GM21528 (cell line): Measurements from ENCODE around the gene ALDH1L2.
A peak's percentile ranks its signal among the peaks of the same experiment; 100 is the strongest.
"Not testable (repeated sequence)": the region's sequence is repeated elsewhere in the genome, so short reads cannot be mapped to it uniquely, and the experiment has no call there.

Experiments used
- ATAC-seq: cut with Tn5 transposase; IDR thresholded peaks from one replicate; pipeline ENCODE4 v1.9.1; 2021; ENCODE audit warnings: mild to moderate bottlenecking, moderate library complexity; ENCODE audit not compliant: unreplicated experiment, low FRiP score

ALDH1L2 gene

DNA sequence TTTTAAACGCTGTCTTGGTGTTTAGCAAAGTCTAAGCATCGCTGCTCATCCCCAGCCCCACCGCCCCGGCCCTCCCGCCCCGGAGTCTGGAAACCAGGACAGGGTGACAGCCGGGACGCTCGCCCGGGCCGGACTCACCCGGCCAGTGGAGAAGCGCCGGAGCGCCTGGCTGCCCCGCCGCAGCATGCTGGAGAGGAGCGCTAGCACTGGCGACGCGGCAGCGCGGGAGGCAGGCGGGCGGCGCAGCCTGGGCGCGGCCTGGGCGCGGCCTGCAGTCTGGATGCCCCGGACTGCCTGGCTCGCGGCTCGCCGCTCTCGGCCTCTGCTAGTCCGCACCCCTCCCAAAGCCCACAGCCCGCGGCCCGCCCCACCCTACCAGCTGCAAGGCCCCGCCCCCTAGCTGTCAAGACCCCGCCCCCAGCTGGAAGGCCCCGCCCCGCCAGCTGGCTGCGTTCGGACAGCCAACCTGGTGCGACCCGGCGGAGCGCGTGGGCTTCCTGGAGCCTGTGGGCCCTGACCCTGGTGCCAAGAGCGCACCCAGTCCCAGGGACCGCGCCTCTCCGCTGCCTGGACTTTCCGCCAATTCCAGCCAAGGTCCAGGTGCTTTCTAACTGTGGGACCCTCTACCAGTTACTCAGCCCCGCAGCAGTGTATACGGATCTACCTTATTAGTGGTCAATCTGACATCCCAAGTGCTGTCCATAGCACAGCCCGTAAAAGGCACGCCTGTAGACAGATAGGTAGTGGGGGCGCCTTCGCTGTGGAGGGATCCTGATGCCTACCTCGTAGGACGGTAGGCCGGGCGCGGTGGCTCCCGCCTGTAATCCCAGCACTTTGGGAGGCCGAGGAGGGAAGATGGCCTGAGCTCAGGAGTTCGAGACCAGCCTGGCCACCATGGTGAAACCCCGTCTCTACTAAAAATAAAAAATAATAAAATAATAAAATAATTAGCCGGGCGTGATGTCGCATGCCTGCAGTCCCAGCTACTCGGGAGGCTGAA, at the start of gene ALDH1L2:
Gene ALDH1L2, minus strand, starts transcription at position 208 of the 1,000 bp plus-strand sequence. Its CDS starts 22 bp downstream, at position 186.
- ATAC-seq = peak; percentile 79

DNA sequence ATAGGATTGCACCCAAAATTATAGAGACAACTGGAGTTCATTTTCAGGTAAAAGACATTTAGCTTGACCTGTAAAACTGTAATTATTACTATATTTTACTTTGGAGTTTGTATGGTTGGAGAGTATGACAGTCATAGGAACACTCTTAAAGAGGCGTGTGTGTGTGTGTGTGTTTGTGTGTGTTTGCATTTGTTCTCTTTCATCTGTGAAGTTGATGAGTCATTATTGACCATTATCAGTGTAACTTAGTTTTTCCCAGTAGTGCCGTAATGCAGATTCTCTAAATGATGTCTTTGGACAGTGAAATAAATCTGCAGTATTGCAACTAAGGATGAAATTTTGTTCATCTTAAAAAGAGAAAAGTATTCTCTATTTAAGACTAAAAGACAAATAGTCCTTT, 36.3 kb upstream of the ALDH1L2 start:
- no peak for ATAC-seq

DNA sequence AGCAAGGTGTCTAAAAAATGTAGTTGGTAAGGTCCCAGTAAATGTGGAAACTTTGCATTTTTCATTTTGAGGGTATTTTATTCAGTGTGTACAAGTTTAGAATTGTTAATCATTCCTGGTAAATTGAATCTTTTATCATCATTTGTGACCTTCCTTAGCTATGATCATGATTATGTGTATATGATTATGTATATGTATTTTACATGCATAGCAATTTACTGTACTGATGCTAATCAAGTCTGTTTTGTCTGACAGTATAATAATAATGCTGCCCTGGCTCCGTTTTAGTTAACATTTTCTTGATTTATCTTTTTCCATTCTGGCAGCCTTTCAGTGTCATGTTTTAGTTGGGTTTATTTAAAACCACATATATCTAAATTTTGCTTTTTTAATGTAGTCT, 32.7 kb upstream of the ALDH1L2 start:
- ATAC-seq = no peak

DNA sequence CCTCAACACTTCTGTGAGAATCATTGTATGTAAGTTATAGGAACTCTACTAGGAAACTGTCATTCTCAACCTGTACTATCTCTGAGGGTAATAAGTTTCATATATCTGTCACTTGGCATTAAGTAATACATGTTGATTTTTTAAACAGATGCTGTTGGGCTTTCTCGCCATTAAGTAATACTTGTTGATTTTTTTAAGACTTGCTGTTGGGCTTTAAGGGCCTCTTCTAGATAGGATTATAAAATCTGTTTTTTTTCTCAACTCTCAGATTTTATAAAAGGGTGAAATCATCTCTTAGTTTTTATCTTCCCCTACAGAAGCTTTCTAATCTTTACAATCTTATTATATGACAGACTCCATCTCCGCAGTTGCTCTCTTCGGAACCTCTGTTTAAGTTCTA, 28.8 kb upstream of the ALDH1L2 start:
- no peak for ATAC-seq

DNA sequence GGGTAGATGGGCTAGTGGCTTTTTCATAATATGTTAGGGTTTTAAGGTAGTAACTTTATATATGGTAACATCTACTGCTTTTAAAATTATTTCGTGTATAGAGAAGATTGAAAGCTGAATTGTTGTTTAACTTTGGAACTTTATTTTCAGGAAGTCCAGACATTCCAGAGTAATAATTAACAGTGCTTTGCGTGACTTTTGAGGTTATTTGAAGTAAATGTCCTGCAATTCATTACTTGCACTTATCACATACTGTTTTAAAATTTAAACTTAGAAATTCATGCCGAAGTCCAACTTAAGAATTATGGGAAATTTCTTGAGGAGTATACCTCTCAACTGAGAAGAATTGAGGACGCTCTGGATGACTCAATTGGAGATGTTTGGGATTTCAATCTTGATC, 26.6 kb upstream of the ALDH1L2 start:
- ATAC-seq = no peak

DNA sequence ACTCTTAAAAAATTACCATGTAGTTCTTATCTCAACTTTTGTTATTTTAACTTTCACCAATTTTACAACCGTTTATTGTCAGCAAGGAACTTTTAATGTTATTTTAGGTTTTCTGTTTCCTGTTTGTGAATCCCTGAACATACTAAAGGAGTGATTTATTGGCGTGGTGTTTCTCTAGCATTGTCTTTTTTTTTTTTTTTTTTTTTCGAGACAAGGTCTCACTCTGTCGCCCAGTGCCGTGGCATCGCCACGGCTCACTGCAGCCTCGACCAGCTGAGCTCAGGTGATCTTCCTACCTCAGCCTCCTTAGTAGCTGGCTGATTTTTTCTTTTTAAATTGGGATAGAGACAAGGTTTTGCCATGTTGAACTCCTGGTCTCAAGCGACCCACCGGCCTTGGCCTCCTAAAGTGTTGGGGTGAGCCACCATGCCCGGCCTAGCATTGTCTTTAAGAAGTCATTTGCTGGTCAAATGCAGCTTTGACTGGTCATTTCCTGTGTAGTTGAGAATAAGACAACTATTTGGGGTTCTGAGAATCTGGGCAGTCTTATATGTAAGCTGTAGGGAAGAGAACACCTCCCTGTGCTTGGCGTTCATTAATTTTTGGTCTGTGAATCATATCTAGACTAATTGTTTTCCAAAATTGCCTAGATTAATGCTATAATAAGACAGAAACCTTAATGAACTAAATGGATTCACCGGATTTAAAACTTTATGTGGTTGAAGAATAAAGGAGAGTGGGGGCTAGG, 25.4 kb upstream of the ALDH1L2 start:
- ATAC-seq = no peak

DNA sequence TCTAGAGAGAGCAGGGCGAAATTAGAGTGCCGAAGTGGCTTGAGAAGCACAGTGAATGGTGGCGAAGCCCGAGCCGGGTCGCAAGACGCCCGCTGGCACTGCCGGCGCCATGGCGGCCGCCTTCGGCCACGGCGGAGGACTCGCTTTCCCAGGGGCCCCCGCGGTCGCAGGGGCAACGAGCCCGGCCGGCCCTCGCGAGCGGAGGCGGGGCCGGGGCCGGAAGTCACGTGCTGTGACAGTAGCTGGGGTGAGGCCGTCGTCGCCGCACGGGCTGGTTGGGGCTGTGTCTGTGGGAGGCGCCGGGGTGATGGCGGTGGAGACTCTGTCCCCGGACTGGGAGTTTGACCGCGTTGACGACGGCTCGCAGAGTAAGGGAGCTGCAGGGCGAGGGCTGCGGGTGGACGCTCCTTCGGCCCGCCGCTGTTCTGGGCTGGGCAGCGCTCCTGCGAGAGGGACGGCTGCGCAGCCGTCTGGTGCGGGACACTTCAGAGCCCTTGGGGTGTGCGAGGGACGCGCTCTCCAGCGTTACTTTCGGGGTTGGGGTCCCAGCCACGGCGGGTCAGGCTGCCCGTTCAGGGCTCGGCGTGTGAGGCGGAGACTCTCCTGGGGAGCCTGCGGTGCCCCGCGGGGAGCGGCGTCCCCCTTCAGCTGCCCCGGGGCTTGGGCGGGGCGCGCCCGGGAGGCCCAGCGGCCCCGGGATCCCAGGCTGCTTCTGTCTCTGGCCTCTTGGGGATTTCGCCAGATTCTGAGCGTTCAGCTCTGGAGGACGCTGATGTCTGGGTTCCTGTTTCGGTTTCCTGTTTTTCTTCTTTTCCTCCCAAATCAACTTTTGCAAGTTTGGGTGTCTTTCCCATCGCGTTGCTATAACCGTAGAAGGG, 23.5 kb upstream of the ALDH1L2 start, which contains the start of gene WASHC4:
Gene WASHC4, plus strand, starts transcription at position 238 of the 878 bp plus-strand sequence. Its CDS starts 70 bp downstream, at position 308.
- ATAC-seq = peak; percentile 89

DNA sequence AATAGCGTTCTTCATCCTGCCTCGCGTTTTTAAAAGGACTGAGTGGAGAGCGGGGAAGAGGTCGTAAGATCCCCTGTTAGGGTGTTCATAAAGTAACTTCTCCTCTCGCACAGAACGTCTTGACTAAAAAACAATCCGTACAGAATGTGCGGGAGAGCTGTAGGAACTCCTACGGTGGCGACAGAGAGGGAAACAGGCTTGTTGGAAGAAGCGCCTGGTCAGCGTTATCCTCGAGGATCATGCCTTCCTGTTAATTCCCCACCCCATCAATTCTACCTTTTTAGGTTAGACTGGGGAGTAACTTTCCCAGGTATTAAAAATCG, 22.9 kb upstream of the ALDH1L2 start:
- peak; percentile 22 for ATAC-seq

DNA sequence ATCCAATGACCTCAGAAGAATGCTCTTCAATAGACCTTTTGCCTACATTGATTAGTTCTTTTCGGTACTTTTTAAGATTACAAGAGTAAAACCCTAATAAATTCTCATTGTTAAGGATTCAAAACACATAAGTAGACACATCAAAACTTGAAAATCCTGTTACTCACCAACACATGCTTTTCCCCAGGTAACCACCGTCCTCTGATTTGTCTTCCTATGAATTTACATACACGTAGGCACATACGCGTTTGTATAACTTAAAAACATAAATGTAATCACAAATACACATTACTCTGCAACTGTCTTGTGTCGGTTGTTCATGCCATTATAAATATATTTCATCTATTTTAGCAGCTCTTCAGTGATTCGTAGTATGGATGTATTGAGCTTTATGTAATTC, 22.4 kb upstream of the ALDH1L2 start:
- no peak for ATAC-seq

DNA sequence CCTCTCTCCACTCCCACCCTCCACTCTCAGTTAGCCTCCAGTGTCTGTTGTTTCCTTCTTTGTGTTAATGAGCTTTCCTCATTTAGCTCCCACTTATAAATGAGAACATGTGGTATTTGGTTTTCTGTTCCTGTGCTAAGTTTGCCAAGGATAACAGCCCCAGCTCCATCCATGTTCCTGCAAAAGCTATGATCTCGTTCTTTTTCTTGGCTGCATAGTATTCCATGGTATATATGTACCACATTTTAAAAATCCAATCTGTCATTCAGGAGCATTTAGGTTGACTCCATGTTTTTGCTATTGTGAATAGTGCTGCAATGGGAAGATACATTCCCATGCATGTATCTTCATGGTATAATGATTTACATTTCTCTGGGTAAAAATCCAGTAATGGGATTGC, 20.5 kb upstream of the ALDH1L2 start:
- ATAC-seq = no peak

DNA sequence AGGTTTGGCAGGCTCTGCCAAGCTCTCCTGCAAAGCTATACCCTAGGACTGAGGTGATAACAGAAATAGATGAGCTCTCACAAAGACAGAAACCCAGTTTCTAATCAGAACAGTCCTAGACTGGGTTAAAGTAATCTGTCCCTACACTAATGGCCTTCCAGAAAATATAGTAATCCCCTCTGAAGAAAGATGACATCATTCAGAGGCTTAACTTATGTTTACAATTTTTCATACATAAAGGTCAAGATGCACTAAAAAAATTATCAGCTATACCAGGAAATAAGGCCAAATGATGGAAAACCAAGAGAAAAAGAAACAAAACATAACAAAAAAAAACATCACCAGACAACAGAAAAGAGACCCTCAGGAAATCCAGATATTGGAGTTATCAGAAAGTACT, 18.4 kb upstream of the ALDH1L2 start:
- ATAC-seq = no peak

DNA sequence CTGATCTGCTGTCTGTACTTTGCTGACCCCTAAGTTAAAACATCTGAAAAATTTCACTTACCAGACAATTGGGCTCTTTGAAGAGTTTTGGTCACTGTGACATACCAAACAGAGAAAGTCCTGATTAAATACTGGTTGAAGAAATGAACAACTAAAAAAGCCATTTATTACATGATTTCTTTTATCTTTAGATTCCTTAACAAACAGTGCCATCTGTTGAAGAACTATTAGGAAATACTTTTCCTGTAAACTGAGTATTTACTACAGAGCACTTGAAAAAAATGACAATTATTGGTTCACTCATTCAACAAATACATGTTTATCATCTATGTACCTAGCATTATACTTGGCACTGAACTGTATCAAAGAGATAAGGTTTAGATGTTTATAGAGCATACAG, 16.7 kb upstream of the ALDH1L2 start:
- ATAC-seq = no peak

DNA sequence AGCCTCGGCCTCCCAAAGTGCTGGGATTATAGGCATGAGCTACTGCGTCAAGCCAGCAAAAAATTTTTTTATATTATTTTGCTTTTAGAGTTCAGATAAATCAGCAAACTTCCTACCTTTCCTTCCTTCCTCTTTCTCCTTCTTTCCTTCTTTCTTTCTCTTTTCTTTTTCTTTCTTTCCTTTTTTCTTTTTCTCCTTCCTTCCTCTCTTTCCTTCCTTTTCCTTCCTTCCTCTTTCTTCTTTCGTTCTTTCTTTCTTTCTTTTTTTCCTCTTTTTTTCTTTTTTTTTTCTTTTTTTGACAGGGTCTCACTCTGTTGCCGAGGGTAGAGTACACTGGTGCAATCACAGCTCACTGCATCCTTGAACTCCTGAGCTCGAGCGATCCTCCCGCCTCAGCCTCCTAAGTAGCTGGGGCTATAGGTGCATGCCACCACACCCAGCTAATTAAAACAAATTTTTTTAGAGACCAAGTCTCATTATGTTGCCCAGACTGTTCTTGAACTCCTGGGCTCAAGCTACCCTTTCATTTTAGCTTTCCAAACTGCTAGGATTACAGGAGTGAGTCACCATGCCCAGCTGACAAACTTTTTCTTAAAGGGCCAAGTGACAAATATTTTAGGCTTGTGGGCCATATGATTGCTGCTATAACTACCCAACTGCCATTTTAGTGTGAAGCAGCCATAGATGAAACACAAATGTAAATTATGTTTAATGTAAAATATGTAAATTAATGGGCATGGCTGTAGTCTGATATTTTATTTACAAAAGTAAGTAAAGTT, 16.1 kb upstream of the ALDH1L2 start:
- ATAC-seq = no peak

DNA sequence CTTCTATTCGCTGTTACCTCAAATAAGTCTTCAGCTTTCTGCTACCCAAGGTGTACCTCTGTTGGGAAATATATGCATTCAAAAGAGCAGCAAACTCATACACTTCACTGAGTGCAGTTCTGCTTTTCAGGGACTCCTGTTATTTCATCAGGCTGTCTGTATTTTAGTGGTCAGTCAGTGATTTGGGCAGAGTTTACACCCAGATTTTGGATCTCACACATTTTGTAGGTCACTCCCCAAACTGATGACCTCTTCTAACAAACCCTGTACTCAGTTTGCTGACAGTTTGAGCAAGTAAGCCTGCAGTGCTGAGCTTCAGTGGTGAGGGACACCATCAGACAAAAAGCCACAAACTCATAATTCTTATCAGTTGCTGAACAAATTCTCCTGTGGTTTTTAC, 15.1 kb upstream of the ALDH1L2 start:
- no peak for ATAC-seq

DNA sequence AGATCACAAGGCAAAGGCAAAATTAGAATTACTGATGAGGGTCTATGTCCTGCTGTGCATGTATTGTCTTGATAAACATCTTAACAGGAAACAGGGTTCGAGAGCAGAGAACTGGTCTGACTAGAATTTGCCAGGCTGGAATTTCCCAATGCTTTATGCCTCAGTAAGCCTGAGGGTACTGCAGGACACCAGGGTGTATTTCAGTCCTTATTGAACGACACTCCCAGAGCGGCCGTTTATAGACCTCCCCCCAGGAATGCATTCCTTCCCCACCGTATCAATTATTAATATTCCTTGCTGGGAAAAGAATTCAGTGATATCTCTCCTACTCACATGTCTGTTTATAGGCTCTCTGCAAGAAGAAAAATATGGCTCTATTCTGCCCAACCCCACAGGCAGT, 11.1 kb upstream of the ALDH1L2 start:
- ATAC-seq = not testable (repeated sequence)

DNA sequence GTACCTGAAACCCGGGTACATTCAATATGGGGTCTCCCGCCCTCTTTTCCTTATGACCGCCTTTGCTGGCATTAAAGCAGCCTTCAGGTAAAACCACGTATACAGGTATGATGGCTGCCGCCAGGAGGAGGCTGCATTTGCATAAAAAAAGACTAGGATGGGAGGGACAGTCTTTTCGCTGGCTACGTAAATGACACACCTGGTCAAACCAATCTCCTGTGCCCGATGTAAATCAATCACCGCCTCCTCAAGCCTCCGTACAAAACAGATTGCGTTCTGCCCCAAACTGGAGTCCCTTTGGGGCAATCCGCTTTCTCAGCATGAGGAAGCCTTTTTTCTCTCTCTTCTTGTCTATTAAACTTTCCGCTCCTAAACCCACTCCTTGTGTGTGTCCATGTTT, 8.1 kb upstream of the ALDH1L2 start:
- no peak for ATAC-seq

DNA sequence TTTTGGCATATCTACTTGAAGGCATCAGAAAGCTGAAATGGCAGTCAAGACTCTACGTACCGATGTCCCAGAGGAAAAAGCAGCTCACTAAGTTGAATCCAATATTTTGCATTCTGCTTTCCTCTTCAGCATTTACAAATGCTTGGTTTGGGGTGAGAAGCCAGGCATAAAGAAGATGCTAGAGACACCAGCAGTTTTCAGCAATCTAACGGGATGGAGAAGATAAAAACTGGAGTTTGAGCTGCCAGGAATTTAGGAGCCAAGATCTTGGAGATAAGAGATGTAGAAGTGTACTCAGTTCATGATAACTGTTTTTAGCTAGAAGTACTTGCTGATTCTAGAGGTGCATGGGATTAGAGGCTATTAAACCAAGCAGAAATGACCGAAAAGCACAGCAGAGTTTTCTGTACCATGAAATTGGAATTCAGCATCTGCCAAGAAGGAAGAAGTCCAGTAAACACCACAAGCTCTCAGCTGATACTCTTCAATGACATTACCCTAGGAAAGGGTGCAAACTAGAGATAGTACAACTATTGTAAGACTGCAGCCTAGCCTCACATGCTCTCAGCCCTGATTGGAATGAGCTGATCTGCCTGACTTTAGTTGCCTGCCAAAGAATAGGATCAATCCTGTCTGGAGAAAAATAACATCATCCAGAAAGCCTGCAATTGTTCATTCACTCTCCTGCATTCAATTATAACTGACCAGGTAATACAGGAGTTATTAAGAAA, 7.4 kb upstream of the ALDH1L2 start:
- ATAC-seq = no peak

DNA sequence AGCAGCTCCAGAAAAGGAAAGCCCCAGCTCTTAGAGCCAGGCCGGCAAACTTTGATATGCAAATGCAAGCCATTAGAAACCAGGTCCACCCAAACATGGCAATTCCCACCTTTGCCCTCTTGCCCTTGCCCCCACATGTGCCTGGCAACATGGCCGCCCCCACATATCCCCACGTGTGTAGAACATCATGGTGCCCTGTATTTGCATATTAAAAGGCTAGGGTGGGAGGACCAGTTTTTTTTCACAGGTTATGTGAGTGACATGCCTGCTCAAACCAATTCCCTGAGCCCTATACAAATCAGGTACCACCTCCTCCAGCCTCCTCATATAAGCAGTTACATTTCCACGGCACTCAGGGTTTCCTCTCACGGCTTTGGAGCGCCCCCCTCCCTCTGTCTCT, 6.1 kb upstream of the ALDH1L2 start:
- ATAC-seq = no peak

DNA sequence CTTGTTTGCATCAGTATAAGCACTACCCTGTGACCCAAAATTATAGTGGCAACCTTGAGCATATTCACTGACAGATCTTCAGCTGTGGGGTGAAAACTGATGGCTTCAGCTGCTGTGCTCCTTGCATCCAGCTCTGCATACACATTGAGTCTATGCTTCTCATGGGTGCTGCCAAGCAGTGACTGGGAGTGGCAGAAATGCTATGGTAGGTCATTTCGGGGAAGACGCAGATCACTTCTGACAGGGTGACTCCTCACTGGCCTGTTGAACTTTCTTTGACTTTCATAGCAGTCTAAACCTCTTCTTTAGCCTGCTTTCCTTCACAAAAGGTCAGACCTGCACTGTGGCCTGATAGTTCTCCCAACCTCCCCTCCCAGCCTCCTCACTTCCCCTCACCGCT, 5.6 kb upstream of the ALDH1L2 start:
- no peak for ATAC-seq
